ENCODE results near the gene ZNF76. TPM values are rescaled to one million over a fixed set of nuclear protein-coding genes. Genes with fewer than 3 reads are reported as not detected.

Gene ZNF76
- total and polyA plus RNA-seq, 2 donors (not counting 1 experiment from before 2014, with no cell fraction given), result 96.9 to 145 TPM

DNA sequence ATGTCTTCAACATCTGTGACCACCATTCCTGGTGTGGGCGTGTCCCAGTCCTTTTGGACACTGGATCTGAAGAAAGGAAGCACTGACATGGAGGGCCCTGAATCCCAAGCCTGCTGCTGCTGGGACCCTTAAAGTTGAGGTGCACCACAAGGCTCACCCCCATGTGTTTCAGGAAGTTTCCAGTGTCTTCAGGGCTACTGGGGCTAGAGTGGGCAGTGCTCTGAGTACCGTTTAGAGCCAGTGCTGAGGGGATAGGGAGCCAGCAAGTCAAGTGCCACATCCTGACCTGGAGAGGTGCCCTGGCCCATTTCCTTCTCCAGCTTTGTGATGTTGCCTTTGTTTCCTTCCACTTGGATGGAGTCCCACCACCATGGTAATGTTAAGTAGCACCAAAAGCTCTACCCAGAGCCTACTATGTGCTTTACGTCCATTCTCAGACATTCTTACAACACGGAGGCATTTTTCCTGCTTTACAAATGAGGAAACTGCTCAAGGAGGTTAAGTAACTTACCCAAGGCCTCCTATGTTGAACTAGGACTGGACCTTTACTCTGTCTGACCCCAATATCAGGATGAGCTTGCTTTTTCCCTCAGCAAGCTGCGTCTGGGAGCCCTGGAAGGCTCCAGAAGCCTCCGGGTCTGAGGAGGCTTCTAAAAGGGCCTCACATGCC is 37.5 kb downstream of the ZNF76 start:
- no peaks in the 10 kb centered on the region for H3K9me3 ChIP-seq (ENCODE audit: control extremely low read depth in 1 of 3, control insufficient read depth in 2 of 3, insufficient read depth in 1 of 3, low read length in 2 of 3)
- peak overlapping the region; percentile 34 to 98 for H3K27ac ChIP-seq (ENCODE audit: low read length in 2 of 2)
- intact Hi-C loops (cut with micrococcal nuclease), result loop anchor here (1.0 kb wide), 5 partner anchors 30 to 440 kb away; partner anchors contain the start of genes ARMC12, PPARD and RPL10A
- H4K20me1 ChIP-seq (ENCODE audit: control insufficient read depth, insufficient read depth, low read length, poor library complexity, severe bottlenecking), result no peaks in the 10 kb centered on the region
- H2AFZ ChIP-seq (ENCODE audit: insufficient read depth, low read depth, low read length, poor library complexity, severe bottlenecking), result peak overlapping the region; percentile 64
- no peak for DNase-seq
- peak overlapping the region; percentile 95 for H3K4me2 ChIP-seq (replicated peaks; ENCODE audit: low read depth, low read length, poor library complexity, severe bottlenecking)
- 42% methylated on average over 6 of the region's 6 CpGs for WGBS (ENCODE audit: insufficient coverage)
- Mint-ChIP-seq H3K4me3 (peak overlapping the region; percentile 82), H3K27me3 (no peaks in the 10 kb centered on the region), H3K9me3 (ENCODE audit: insufficient read depth) (no peaks in the 10 kb centered on the region), H3K27ac (peak overlapping the region; percentile 97), H3K4me1 (peaks cover 49% of the 10 kb centered on the region)
- no peaks in the 10 kb centered on the region for H3K27me3 ChIP-seq (replicated peaks in 1 of 4; ENCODE audit: control extremely low read depth in 1 of 4, control insufficient read depth in 3 of 4, insufficient read depth in 4 of 4, low read length in 3 of 4)
- H3K36me3 ChIP-seq (replicated peaks in 1 of 2; ENCODE audit: control extremely low read depth in 1 of 2, control insufficient read depth in 1 of 2, extremely low read depth in 1 of 2, insufficient read depth in 2 of 2, low read length in 1 of 2), result peaks cover 0 to 32% of the 10 kb centered on the region in 2 experiments
- ATAC-seq (ENCODE audit: low read depth), result no peak
- TF ChIP-seq EZH2 (IDR thresholded peaks at IDR 0.05; ENCODE audit: borderline replicate concordance, insufficient read depth, low read depth, low read length, poor library complexity, severe bottlenecking), result no peak
- TF ChIP-seq, protein P1, sequence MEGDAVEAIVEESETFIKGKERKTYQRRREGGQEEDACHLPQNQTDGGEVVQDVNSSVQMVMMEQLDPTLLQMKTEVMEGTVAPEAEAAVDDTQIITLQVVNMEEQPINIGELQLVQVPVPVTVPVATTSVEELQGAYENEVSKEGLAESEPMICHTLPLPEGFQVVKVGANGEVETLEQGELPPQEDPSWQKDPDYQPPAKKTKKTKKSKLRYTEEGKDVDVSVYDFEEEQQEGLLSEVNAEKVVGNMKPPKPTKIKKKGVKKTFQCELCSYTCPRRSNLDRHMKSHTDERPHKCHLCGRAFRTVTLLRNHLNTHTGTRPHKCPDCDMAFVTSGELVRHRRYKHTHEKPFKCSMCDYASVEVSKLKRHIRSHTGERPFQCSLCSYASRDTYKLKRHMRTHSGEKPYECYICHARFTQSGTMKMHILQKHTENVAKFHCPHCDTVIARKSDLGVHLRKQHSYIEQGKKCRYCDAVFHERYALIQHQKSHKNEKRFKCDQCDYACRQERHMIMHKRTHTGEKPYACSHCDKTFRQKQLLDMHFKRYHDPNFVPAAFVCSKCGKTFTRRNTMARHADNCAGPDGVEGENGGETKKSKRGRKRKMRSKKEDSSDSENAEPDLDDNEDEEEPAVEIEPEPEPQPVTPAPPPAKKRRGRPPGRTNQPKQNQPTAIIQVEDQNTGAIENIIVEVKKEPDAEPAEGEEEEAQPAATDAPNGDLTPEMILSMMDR (IDR thresholded peaks at IDR 0.05), result no peak
- H3K4me3 ChIP-seq (ENCODE audit: control extremely low read depth in 1 of 5, extremely low read depth in 1 of 5, insufficient read depth in 1 of 5, low read depth in 2 of 5, low read length in 4 of 5), result no peak overlapping the region
- CTCF ChIA-PET, result interaction anchor here (0.8 to 13.2 kb wide), 19 partner anchors 8 to 440 kb away, joined by 3 to 301 read pairs (median 10); partner anchors contain the start of genes ARMC12, FANCE, PPARD and RPL10A
- POLR2A ChIA-PET, result interaction anchor here (0.5 to 1.0 kb wide), 3 partner anchors 31 to 294 kb away, joined by 3 read pairs; no protein-coding TSS in a partner anchor
- H3K9ac ChIP-seq (ENCODE audit: low read length), result no peak overlapping the region
- peaks cover 45 to 54% of the 10 kb centered on the region in 2 donors for H3K4me1 ChIP-seq (ENCODE audit: control insufficient read depth in 2 of 2, insufficient read depth in 2 of 2, low read length in 2 of 2)
- peaks cover 44% of the 10 kb centered on the region for H3K79me2 ChIP-seq (ENCODE audit: control insufficient read depth, insufficient read depth, low read length)

All from B cell (primary cell).